Kidney epithelial cell (primary cell): Measurements from ENCODE around the gene HAUS1. TPM values are rescaled to one million over a fixed set of nuclear protein-coding genes. Genes with fewer than 3 reads are reported as not detected.

ENCODE experiments used
- DNase-seq: peaks from one replicate; pipeline ENCODE4 v3.0.0-alpha.2; 2010; ENCODE audit warnings: low read depth
- H3K27me3 ChIP-seq: 2 replicates; pipeline ENCODE4 v1.6.0; 2011; ENCODE audit warnings: low read length; ENCODE audit not compliant: control insufficient read depth, insufficient read depth
- H3K36me3 ChIP-seq: 2 replicates; pipeline ENCODE4 v1.5.1; 2011; ENCODE audit warnings: low read length; ENCODE audit not compliant: control insufficient read depth, insufficient read depth
- H3K4me3 ChIP-seq: 2 replicates; pipeline ENCODE4 v1.5.1; 2011; ENCODE audit warnings: low read depth, mild to moderate bottlenecking, control low read depth, low read length
- total RNA-seq: library from RNA; depleted of rRNA; stranded (reverse); fragments of >200 nt; gene quantifications from 2 replicates; pipeline ENCODE4 v1.2.3, GENCODE V29; 2015
- TF ChIP-seq, protein P1 (sequence below): IDR thresholded peaks from 2 replicates; pipeline ENCODE4 v1.5.1; 2011; ENCODE audit warnings: mild to moderate bottlenecking, moderate library complexity, low read length, control low read depth, inconsistent platforms; ENCODE audit not compliant: insufficient read depth, poor library complexity, severe bottlenecking

HAUS1 gene
- total RNA-seq, 1 donor from 2014 or later: 28.8 TPM

DNA sequence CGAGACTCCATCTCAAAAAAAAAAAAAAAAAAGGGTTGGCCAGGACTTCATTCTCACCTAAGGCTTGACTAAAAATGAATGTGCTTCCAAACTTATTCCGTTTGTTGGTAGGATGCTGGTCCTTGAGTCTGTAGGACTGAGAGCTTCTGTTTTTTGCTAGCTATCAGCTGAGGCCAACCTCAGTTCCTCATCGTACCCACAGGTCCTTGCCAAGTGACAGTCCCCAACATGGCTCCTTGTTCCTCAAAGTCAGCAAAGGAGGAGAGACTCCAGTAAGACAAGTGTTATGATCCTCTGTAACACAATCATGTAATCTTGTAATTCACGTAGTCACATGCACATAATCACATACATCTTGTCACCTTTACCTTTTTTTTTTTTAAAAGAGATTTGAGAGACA lies 37.0 kb downstream of the HAUS1 start:
- Histone ChIP-seq H3K4me3 (no peak overlapping the region), H3K36me3 (no peaks in the 10 kb centered on the region), H3K27me3 (no peaks in the 10 kb centered on the region)
- DNase-seq: no peak
- TF ChIP-seq, protein P1, sequence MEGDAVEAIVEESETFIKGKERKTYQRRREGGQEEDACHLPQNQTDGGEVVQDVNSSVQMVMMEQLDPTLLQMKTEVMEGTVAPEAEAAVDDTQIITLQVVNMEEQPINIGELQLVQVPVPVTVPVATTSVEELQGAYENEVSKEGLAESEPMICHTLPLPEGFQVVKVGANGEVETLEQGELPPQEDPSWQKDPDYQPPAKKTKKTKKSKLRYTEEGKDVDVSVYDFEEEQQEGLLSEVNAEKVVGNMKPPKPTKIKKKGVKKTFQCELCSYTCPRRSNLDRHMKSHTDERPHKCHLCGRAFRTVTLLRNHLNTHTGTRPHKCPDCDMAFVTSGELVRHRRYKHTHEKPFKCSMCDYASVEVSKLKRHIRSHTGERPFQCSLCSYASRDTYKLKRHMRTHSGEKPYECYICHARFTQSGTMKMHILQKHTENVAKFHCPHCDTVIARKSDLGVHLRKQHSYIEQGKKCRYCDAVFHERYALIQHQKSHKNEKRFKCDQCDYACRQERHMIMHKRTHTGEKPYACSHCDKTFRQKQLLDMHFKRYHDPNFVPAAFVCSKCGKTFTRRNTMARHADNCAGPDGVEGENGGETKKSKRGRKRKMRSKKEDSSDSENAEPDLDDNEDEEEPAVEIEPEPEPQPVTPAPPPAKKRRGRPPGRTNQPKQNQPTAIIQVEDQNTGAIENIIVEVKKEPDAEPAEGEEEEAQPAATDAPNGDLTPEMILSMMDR: no peak

DNA sequence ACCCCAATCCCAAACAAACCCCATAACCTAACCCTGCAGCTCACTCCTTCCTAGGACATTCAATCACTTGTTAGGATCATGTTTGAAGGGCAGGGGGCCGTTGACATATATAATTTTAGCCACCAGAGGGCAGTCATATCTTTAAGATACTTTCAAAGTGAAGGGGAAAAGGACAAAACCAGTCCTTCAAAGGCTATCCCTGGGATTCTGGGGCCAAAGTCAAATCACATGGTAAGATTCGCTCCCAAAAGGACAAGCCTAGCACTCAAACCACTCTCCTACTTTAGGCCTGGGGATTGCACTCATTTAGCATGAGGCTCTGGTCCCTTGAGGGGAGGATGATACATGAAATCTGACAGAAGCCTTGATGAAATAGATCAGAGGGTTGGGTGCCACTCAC lies 44.6 kb downstream of the HAUS1 start:
- no peak overlapping the region for H3K4me3 ChIP-seq
- no peaks in the 10 kb centered on the region for H3K27me3 ChIP-seq
- no peak for DNase-seq
- H3K36me3 ChIP-seq: no peaks in the 10 kb centered on the region
- TF ChIP-seq, protein P1: peak; percentile 43

DNA sequence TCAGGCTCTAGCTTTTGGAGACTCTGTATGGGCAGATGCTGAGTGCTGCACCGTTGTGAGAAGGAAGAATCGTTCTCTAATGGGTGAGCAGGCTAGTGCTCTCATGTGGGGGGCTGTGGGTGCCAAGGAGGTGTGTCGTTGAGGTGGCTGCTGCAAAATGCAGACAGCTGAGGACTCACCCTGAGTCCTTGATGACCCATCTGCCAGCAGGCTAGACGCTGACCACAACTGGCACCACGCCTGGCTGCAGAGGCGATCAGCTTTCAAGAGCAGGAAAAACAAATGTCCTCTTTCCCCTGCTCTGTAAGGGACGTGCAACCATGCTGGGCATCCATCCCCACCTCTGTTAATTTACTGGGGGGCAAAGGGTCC lies 48.2 kb downstream of the HAUS1 start:
- Histone ChIP-seq H3K36me3 (no peaks in the 10 kb centered on the region), H3K4me3 (no peak overlapping the region), H3K27me3 (no peaks in the 10 kb centered on the region)
- no peak for DNase-seq
- TF ChIP-seq, protein P1: no peak

DNA sequence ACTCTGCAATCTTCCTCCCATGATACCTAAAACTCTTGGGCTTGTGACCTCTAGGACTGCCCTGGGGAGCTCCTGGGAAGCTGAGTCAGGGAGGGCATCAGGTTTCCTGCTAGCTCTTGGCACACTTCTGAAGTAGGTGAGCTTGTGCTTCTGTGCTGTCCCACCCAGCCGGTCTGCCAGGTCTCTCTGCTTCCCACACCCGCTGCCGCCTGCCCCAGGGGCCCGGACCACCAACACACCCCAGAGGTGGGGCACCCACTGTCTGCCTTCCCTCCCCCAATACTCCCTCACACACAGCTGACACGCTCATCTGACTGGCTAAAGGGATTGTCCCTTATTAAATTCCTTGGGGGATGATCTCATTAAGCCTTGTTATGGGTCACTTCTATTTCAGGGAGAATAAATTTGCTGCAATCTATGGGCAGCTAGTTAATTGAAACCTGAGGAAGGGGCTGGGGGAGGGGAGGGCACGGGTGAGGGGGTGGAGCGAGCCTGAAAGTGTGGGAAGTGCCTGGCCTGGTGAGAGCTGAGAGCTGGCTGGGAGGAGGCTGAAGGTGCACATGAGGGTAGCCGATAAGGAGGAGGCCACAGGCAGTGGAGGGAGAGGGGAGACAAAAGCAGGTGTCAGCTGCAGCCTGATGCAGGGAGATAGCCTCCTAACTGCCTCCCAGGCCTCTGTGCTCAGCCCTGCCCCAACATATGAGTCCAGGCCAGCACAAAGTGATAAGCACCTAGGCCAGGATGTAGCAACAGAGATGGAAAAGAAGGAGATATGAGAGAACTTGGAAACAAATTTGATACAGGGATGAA lies 48.8 kb downstream of the HAUS1 start:
- TF ChIP-seq, protein P1: no peak
- no peak overlapping the region for H3K4me3 ChIP-seq
- DNase-seq: no peak

DNA sequence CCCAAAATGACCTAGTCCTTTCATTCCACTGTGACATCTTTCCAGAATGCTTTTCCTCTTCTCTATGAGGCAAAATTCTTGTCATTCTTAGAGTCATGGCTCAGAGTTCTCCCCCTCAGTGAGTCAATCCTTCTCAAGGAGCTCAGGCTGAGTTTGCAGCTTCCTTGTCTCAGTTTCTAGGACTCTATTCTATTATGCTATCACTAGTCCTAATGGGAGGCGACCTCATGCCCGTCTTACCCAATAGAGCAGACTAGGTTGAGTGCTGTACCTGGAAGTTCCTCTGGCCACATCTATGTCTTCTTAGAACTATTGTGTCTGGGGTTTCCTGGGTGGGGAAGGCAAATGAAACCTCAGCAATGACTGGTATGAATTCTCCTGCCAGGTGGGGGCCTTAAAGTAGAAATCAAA lies 51.5 kb downstream of the HAUS1 start:
- TF ChIP-seq, protein P1: no peak
- Histone ChIP-seq H3K27me3 (no peaks in the 10 kb centered on the region), H3K4me3 (no peak overlapping the region), H3K36me3 (no peaks in the 10 kb centered on the region)
- DNase-seq: peak; percentile 94

More for the DNA sequence above, 48.8 kb downstream of the HAUS1 start:
- H3K36me3 ChIP-seq: no peaks in the 10 kb centered on the region
- H3K27me3 ChIP-seq: no peaks in the 10 kb centered on the region
